Measurements from ENCODE around the gene RPS21.

GRCh38 chr20:62389601-62390087 is 2.7 kb downstream of the RPS21 start:
- TF ChIP-seq NFXL1 (CRISPR knock-in tag; IDR thresholded peaks at IDR 0.05) (no peak), SMAD2 (IDR thresholded peaks at IDR 0.05; ENCODE audit: low read depth, low read length) (no peak), HCFC1 (IDR thresholded peaks at IDR 0.05; ENCODE audit: low read depth, low read length) (no peak), CTCF (IDR thresholded peaks at IDR 0.05 in 2 of 3, conservative IDR thresholded peaks at IDR 0.05 in 1 of 3; ENCODE audit: insufficient read depth in 2 of 3, low read depth in 1 of 3, low read length in 3 of 3) (no peak), MAFK (IDR thresholded peaks at IDR 0.05; ENCODE audit: low read length) (no peak)
